GM10248 (cell line): ENCODE data around the gene RCBTB1.
"Not testable (repeated sequence)": the region's sequence is repeated elsewhere in the genome, so short reads cannot be mapped to it uniquely, and the experiment has no call there.

Experiments used
- CTCF ChIA-PET: fragments of 300-600 bp; sonication (Branson Sonifier 250); formaldehyde crosslinking; extraction: SDS; loops from one replicate; lab custom pipeline; 2021; ENCODE audit warnings: antibody characterized with exemption; lab: Yijun Ruan, JAX
- POLR2A ChIA-PET: fragments of 350-650 bp; sonication (Branson Sonifier 250); formaldehyde crosslinking; extraction: SDS; loops from one replicate; lab custom pipeline; 2020; ENCODE audit warnings: antibody characterized with exemption; lab: Yijun Ruan, JAX
- DNase-seq: peaks from one replicate; pipeline ENCODE4 v3.0.0; 2012; ENCODE audit errors: extremely low spot score
- CTCF ChIP-seq: IDR thresholded peaks from 2 replicates; pipeline ENCODE4 v1.5.1; 2012; ENCODE audit warnings: mild to moderate bottlenecking, low read depth; ENCODE audit errors: extremely low read depth, missing control alignments, control extremely low read depth

The RCBTB1 gene

GRCh38 chr13:49512578-49512977 lies 72.8 kb downstream of the RCBTB1 start:
- CTCF ChIA-PET = no interaction called here
- DNase-seq = no peak
- POLR2A ChIA-PET = no interaction called here
- no peak for TF ChIP-seq CTCF

- TF ChIP-seq CTCF = no peak
- POLR2A ChIA-PET = no interaction called here
- no peak for DNase-seq
- CTCF ChIA-PET = interaction anchor here (0.8 to 1.3 kb wide), 2 partner anchors 29 to 69 kb away, joined by 3 read pairs; no protein-coding TSS in a partner anchor
Measured at GRCh38 chr13:49503951-49504350, 81.4 kb downstream of the RCBTB1 start.

- POLR2A ChIA-PET = no interaction called here
- no peak for TF ChIP-seq CTCF
- CTCF ChIA-PET = interaction anchor here (1.2 to 1.3 kb wide), 2 partner anchors 28 to 37 kb away, joined by 3 read pairs; no protein-coding TSS in a partner anchor
- no peak for DNase-seq
Measured at GRCh38 chr13:49502954-49503353, 82.4 kb downstream of the RCBTB1 start.

GRCh38 chr13:49499889-49500660 lies 85.3 kb downstream of the RCBTB1 start:
- DNase-seq = no peak
- ChIA-PET POLR2A (no interaction called here), CTCF (interaction anchor here (1.1 kb wide), 2 partner anchors 18 to 71 kb away, joined by 3 read pairs; no protein-coding TSS in a partner anchor)
- no peak for TF ChIP-seq CTCF

GRCh38 chr13:49498206-49498605 lies 87.2 kb downstream of the RCBTB1 start:
- TF ChIP-seq CTCF = no peak
- CTCF ChIA-PET = no interaction called here
- no peak for DNase-seq
- POLR2A ChIA-PET = no interaction called here

- CTCF ChIA-PET = no interaction called here
- DNase-seq = no peak
- POLR2A ChIA-PET = no interaction called here
- no peak for TF ChIP-seq CTCF
Measured at GRCh38 chr13:49497272-49497671, 88.1 kb downstream of the RCBTB1 start.

- POLR2A ChIA-PET, DNase-seq: not testable (repeated sequence)
- CTCF ChIA-PET = interaction anchor here (1.3 to 2.0 kb wide), 2 partner anchors 15 to 64 kb away, joined by 3 to 6 read pairs; no protein-coding TSS in a partner anchor
Measured at GRCh38 chr13:49496837-49497236, 88.5 kb downstream of the RCBTB1 start.
